ENCODE measurements around the gene CLEC5A. TPM values are rescaled to one million over a fixed set of nuclear protein-coding genes. Genes with fewer than 3 reads are reported as not detected.

Gene CLEC5A
- total and polyA plus RNA-seq, 7 donors = 0.03 to 1.8 (median 0.60) TPM; not detected in 2

DNA sequence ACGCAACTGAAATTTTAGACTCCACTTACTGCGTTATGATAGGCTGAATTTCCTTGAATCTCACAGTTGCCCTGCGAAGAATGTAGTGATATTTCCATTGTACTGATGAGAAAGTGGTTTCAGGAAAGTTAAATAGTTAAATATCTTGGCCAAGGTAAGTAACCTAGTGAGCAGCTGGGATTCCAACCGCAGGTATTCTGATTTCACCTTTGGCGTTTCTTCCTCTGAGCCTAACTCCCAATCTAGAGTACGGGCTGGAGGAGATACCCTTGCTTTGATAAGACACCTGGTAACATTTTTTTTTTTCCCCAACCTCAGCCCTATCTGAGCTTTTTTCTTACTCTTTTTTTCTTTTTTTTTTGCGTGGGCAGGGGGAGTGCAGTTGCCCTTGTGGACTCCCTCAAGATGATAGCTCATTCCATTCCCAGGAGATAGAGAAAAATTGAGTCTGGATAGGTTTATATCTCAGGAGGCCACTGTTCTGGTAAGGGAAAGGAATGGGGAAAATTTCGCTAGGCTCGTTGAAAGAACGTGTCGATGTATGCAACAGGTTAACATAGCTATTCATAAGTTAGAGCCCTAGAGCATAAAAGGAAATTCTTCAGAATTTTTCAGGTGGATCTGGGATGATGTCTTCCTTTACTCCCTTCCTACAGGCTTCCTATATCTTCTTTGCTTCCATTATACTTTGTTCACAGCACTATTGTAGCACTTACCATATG is 29.9 kb upstream of the CLEC5A start:
- Histone ChIP-seq H3K36me3 (no peaks in the 10 kb centered on the region), H3K4me3 (no peak overlapping the region), H3K27ac (no peak overlapping the region), H3K27me3 (no peaks in the 10 kb centered on the region), H3K9me3 (no peaks in the 10 kb centered on the region), H3K4me1 (no peaks in the 10 kb centered on the region)
- intact Hi-C loops (cut with DNase I) = no loop called here
- WGBS, 2 donors = 46 to 53% methylated on average over 11 of the region's 11 CpGs
- TF ChIP-seq POLR2AphosphoS5 (IDR thresholded peaks at IDR 0.05) (no peak), EP300 (IDR thresholded peaks at IDR 0.05) (no peak), POLR2A (IDR thresholded peaks at IDR 0.05) (no peak)
- TF ChIP-seq, protein P1, sequence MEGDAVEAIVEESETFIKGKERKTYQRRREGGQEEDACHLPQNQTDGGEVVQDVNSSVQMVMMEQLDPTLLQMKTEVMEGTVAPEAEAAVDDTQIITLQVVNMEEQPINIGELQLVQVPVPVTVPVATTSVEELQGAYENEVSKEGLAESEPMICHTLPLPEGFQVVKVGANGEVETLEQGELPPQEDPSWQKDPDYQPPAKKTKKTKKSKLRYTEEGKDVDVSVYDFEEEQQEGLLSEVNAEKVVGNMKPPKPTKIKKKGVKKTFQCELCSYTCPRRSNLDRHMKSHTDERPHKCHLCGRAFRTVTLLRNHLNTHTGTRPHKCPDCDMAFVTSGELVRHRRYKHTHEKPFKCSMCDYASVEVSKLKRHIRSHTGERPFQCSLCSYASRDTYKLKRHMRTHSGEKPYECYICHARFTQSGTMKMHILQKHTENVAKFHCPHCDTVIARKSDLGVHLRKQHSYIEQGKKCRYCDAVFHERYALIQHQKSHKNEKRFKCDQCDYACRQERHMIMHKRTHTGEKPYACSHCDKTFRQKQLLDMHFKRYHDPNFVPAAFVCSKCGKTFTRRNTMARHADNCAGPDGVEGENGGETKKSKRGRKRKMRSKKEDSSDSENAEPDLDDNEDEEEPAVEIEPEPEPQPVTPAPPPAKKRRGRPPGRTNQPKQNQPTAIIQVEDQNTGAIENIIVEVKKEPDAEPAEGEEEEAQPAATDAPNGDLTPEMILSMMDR (IDR thresholded peaks at IDR 0.05) = no peak
- no peak for DNase-seq

DNA sequence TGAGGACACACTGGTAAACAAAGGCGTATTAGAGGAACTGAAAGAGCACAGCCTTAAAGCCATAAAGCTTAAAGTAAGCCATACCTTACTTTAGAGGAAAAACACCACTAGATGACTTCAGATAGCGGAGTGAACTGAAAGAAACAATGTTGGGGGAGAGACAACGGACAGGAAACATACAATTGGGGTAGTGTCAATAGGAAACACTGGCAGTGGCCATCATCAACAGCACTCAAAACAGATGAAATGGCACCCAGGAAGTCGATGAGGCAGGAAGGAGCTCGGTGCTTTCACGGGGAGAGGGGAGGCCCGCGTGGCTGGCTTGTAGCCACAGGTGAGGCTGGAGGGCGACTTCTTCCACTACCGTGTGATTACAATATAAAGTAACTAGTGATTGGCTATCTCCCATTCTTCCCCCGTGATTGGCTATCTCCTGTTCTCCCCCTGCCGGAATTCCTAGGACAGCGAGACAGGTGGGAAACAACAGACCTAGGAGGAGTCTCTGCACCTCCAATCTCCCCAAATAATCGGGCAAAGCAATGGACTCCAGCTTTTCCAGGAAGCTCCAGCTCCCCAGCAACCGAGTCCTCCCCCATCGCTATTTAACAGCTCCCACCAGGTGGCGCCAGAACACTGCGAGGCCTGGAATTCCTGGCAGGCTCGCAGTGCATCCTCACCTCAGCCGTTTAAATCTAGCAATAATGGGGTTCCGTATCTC is 29.2 kb upstream of the CLEC5A start:
- Histone ChIP-seq H3K36me3 (no peaks in the 10 kb centered on the region), H3K4me1 (no peaks in the 10 kb centered on the region), H3K27ac (no peak overlapping the region), H3K4me3 (peak overlapping the region in 1 of 4 donors; percentile 12), H3K9me3 (no peaks in the 10 kb centered on the region), H3K27me3 (no peaks in the 10 kb centered on the region)
- TF ChIP-seq POLR2AphosphoS5 (IDR thresholded peaks at IDR 0.05) (no peak), EP300 (IDR thresholded peaks at IDR 0.05) (no peak), POLR2A (IDR thresholded peaks at IDR 0.05) (no peak)
- TF ChIP-seq, protein P1 (IDR thresholded peaks at IDR 0.05) = peak in 3 of 4 experiments; percentile 18 to 61 (median 53)
- no peak for DNase-seq
- WGBS, 2 donors = 11% methylated on average over 21 of the region's 21 CpGs
- intact Hi-C loops (cut with DNase I) = no loop called here

DNA sequence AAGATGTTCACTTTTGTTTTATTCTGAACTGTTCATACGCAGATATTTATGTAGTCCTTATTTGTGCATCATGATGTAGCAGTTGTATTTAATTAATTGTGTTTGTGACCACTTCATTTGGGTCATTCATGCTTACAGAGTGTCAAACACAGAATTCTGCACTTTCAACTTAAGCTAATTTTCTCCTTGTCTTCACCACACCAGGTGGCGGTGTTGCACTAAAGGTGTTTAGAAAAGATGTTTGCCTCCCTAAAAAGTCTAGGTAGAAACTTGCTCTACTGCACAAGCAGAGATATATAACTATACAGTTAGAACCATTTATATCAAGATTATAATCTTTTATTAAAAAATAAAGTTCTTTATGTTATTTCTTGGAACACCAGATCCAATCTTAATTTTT is 28.1 kb upstream of the CLEC5A start:
- Histone ChIP-seq H3K27ac (no peak overlapping the region), H3K9me3 (no peaks in the 10 kb centered on the region), H3K4me3 (no peak overlapping the region), H3K4me1 (no peaks in the 10 kb centered on the region), H3K27me3 (no peaks in the 10 kb centered on the region), H3K36me3 (no peaks in the 10 kb centered on the region)
- TF ChIP-seq, protein P1 (IDR thresholded peaks at IDR 0.05) = no peak
- TF ChIP-seq POLR2A (IDR thresholded peaks at IDR 0.05) = no peak
- no peak for TF ChIP-seq POLR2AphosphoS5 (IDR thresholded peaks at IDR 0.05)
- no peak for TF ChIP-seq EP300 (IDR thresholded peaks at IDR 0.05)
- DNase-seq = no peak
- intact Hi-C loops (cut with DNase I) = no loop called here
- 55 to 79% methylated on average over 2 of the region's 2 CpGs for WGBS, 2 donors

DNA sequence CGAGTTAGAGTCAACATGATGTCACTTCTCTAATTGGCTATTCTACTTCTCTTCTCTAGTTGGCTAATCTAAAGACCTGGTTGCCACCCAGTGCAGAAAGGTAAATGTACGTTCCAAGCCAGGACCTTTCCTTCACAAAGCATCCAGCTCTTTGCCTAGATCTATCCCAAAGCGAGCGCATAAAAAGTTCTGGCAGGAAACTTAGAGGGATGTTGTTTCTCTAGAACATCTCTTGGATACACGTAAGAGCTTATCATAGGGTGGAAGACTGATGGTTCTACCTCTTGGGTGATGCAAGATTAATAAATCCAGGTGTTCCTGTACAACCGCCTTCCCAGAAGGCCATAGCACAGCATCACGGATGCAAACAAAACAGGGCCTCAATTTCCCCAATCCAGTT is 26.9 kb upstream of the CLEC5A start, which contains the start of gene TAS2R38:
Gene TAS2R38 (minus strand): TSS at position 101 of the 400 bp plus-strand sequence. CDS start 84 bp downstream, at position 17.
- intact Hi-C loops (cut with DNase I) = no loop called here
- TF ChIP-seq EP300 (IDR thresholded peaks at IDR 0.05) = no peak
- H3K4me1 ChIP-seq = no peaks in the 10 kb centered on the region
- H3K9me3 ChIP-seq = no peaks in the 10 kb centered on the region
- no peaks in the 10 kb centered on the region for H3K36me3 ChIP-seq
- H3K27me3 ChIP-seq = no peaks in the 10 kb centered on the region
- WGBS, 2 donors = 80 to 90% methylated on average over 7 of the region's 7 CpGs
- no peak for DNase-seq
- H3K4me3 ChIP-seq = no peak within 1 kb of the TSS
- no peak within 1 kb of the TSS for H3K27ac ChIP-seq

DNA sequence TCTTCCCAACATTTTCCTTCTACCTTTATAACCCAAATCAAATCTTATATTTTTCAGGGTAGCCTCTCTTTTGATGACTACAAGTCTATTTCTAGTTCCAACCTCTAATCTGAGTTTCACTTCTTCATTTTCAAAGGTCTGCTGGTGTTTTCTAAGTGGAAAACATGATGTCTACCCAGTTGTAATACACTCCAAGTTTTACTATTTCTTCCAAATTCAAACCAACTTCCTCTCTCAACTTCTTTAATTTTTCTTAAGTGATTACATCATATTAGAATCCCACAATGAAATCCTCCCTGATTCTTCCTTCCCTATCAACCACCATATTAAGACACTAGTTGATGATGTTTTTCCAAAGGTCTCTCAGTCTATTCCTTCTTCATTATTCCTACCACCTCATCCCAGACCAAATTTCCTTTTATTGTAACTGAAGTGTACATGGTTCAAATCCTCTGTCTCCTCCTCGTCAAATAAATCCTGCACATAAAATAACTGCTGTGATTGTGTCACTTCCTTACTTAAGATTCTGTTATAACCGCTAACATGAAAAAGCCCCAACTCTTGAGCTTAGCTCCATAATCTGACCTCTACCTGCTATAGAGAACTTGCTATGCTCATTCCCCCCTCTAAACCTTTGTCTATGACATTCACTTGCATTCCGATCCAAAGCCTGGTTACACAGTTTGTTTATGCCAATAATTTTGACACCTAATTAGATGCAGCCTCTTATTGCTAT is 14.1 kb upstream of the CLEC5A start:
- intact Hi-C loops (cut with DNase I) = no loop called here
- Histone ChIP-seq H3K36me3 (no peaks in the 10 kb centered on the region), H3K27me3 (no peaks in the 10 kb centered on the region), H3K27ac (no peak overlapping the region), H3K4me1 (no peaks in the 10 kb centered on the region), H3K9me3 (no peaks in the 10 kb centered on the region), H3K4me3 (no peak overlapping the region)
- WGBS, 2 donors = 81 to 87% methylated on average over 3 of the region's 3 CpGs
- TF ChIP-seq POLR2A (IDR thresholded peaks at IDR 0.05) = no peak
- TF ChIP-seq EP300 (IDR thresholded peaks at IDR 0.05) = no peak
- TF ChIP-seq POLR2AphosphoS5 (IDR thresholded peaks at IDR 0.05) = no peak
- TF ChIP-seq, protein P1 (IDR thresholded peaks at IDR 0.05) = no peak
- no peak for DNase-seq
